NCI-H510A (cell line): ENCODE data around the gene COG5.

Experiments used
- DNase-seq: peaks from one replicate; lab custom pipeline; 2025; lab: John Stamatoyannopoulos, UW

The COG5 gene

DNA sequence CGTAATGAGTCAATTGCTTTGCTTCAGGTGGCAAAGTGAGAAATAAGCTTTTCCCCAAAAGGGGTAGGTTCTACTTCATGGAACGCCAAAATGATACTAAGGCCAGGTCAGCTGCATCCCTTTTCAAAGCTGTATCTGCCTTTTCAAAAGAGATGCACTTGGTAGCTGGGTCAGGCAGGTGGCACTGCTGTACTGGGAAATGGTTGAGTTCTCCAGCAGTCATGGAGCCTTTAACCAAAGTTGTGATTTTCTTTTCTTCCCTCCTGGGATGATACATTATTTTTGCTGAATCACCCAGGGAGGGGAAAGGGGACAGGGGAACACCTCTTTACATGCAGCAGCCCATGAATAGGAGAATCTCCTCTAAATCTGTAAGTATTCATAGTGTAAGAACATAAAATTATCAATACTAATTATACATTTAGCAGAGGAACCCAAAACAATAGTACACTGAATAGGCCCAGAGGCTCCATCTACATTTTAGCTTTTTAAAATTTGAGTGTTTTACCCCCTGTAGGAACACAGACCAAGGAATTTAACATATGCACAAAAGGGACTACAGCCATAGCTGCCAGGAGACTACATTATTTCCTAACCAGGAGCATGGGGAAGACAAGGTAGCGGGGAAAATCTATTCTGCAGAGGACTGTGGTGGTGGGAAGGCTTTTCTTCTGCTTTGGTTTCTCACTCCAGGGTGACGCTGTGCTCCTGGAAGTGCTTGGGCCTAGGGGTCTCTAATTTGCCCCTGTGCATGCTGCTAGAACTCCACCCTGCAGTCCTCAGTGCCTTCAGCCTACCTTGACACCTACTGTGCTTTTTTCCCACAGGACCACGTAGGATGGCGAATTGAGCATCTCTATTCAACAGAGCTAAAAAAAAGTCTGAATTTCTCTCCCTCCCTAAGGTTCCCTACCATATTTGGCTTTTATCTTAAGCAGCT is 100.3 kb downstream of the COG5 start:
- DNase-seq: no peak

DNA sequence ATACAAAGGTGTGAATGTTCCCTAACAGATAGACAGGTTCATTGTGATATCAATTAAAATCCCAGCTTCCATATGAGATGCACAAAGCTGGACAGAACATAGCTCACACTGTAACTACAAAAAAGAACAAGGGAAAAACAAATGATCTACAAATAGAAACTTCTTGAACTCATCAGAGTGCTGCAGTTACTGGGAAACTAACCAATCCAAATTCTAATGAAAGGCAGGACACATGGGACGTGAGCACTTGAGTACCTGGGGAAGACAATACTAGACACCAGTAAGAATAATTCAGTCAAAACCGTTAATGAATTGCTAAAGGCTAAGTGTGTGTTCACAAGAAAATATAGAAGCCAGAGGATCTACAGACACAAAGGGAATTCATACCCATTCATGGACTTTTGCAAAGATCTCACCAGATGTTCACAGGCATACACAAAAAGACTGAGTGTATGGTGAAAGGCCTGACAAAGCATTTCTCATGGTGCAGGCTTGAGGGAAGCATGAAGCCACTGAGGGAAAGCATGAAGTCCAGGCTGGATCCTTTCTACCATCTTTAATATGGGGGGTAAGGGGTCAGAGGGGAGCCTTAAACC is 101.7 kb downstream of the COG5 start:
- DNase-seq: no peak

DNA sequence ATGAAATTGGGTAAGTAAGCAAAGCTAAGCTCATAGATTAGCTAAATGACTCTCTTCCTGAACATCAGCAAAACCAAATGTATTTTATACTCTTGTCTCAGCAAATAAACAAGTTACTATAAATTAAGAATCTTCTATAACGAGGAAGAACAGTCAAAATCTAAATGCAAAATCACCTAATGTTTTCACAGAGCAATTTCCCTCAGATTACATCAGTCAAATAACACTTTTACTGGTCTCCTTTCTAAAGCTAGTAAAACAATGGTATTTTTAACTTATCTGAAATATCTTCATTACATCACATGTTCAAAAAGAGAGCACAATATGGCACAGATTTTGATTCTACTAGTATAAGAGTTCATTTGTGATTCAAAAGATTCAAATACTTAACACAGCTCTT is 110.3 kb downstream of the COG5 start:
- no peak for DNase-seq

- no peak for DNase-seq
Measured at GRCh38 chr7:107450970-107451369, 112.8 kb downstream of the COG5 start.

DNA sequence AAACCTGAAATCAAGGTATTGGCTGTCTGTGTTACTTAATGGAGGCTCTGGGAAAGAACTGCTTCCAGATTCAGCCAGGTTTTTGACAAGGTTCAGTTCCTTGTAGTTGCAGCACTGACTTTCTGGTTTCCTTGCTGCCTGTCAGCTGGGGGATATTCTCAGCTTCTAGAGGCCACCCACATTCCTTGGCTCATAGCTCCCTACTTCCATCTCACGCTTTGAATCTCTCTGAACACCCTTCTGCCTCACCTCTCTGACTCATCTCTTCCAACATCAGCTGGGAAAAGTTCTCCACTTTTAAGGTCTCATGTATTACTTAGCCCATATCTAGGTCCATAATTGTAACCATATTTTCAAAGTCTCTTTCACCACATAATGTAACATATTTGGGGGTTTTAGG is 116.7 kb downstream of the COG5 start:
- DNase-seq: no peak

- DNase-seq: no peak
Measured at GRCh38 chr7:107446531-107446930, 117.2 kb downstream of the COG5 start.

GRCh38 chr7:107442678-107443077 is 121.0 kb downstream of the COG5 start:
- no peak for DNase-seq

GRCh38 chr7:107441581-107442422 is 121.9 kb downstream of the COG5 start:
- DNase-seq: no peak

- DNase-seq: no peak
Measured at GRCh38 chr7:107439025-107439424, 124.7 kb downstream of the COG5 start.

- no peak for DNase-seq
Measured at GRCh38 chr7:107435749-107436148, 128.0 kb downstream of the COG5 start.

- DNase-seq: no peak
Measured at GRCh38 chr7:107432261-107432660, 131.5 kb downstream of the COG5 start.

GRCh38 chr7:107430057-107430456 is 133.7 kb downstream of the COG5 start:
- DNase-seq: no peak

DNA sequence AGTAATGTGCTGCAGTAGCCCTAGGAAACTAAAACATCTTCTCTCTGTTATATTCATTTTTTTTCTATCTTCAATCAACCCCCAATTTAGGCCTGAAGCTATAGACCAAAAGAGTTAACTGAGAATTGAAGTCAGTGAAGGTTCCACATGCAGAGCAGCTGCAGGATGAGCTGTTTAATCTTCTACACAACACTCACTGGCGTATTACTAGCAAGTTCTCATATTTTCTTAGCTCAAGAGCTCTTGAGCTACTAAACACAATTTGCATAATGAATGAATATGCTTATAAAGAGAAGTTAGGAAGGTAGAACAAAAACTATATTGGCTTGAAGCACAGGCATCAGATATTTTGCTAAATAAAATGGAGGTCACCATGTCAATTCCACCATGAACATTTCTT is 135.1 kb downstream of the COG5 start:
- DNase-seq: no peak

GRCh38 chr7:107427462-107427861 is 136.3 kb downstream of the COG5 start:
- DNase-seq: no peak

- no peak for DNase-seq
Measured at GRCh38 chr7:107414198-107414597, 149.5 kb downstream of the COG5 start.

DNA sequence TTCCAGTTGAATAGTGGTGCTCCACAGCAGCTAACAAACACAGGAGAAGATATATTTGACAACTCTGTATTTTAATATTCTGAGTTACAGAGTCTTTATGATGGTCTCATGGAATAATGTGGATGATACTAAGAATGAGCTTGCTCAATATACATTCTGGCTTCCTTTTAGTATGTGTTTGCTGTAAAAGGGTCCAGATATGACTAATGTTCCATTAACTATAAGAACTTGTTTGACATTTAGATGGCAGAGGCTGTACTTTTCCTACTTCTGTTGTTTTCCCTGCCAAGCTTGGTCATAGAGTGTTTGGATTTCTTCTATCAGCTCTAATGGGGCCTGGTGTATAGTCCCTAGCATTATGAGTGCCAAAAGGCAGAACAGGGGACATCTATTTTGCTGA is 155.4 kb downstream of the COG5 start:
- no peak for DNase-seq

DNA sequence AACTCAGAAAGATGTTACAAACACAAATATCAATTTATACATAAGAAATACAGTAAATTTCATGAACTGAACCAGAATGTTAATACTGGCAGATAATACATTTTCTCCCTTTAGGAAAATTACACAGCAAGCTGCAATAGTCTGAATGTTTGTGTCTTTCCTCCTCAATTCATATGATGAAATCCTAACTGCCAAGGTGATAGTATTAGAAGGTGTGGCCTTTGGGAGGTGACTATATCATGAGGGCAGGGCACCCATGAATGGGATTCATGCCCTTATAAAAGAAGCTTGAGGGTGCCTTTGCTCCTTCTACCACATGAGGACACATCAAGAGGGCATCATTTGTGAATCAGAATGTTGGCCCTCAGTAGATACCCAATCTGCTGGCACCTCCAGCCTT is 158.2 kb downstream of the COG5 start:
- no peak for DNase-seq

DNA sequence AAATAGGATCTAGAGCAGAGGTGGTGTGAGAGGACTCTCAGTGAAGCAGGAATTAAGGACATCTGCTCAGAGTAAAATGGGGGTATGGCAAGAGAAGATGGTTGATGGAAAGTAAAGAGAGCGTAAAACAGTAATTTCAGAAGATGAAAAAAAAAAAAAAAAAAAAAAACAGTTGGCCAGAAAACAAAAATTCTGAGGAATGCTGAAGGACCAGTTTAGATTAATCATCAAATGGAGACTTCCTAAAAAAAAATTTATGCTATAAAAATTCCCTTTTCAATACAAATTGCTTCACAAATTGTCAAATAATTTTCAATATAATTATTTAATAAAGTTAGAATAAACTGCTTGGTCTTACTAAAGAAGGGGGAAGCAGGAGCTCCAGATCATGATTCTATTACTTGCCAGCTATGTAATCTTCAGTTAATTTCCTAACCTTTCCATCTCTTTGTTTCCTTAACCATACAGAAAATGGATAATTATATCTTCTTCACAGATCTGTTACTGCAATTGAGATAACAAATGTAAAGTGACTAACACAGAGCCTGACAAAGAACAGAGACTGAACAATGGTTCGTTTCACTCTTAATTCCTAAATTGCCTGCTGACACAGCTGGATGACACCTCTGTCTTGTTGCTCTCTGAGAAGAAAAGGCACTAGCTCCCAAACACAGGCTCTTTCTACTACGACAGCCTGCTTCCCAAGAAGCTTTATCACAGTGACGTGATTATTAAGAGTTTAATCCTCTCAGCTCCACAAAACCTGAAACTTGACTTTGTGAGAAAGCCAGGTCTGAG is 158.8 kb downstream of the COG5 start:
- no peak for DNase-seq

DNA sequence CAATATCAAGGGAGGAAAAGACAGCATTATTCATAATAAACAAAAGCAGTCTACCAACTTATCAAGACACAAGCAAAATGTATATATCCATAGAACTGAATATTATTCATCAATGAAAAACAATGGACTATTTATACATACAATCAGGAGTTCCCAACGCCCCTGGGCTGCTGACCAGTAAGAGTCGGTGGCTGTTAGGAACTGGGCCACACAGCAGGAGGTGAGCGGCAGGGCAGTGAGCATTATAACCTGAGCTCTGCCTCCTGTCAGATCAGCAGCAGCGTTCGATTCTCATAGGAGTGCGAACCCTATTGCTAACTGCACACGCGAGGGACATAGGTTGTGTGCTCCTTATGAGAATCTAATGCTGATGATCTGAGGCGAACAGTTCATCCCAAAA is 165.6 kb downstream of the COG5 start:
- no peak for DNase-seq

DNA sequence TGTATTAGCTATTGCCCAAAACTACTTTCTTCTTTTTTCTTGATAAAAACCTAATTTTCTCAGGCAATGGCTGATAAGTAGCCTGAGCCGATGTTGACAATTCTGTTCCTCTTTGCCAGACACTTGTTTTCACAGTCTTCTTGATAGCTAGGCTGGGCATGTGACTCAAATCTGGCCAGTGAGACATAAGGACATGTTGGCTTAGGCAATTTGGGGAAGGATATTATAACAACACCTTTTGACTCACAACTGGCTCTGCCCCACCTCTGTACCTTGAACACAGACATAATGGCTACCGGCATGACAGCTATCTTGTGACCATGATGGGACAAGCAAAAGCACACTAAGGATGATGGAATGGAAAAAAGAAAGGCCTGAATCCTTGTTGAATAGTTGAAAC is 166.7 kb downstream of the COG5 start:
- no peak for DNase-seq

GRCh38 chr7:107396081-107396480 is 167.6 kb downstream of the COG5 start:
- no peak for DNase-seq

GRCh38 chr7:107394831-107395230 is 168.9 kb downstream of the COG5 start:
- DNase-seq: no peak
